Ishikawa (cell line): Measurements from ENCODE around the gene NPSR1.

Experiments used
- CEBPB ChIP-seq: IDR thresholded peaks from 2 replicates; pipeline ENCODE4 v1.6.1; 2012
- CREB1 ChIP-seq: IDR thresholded peaks from 2 replicates; pipeline ENCODE4 v1.6.1; 2012; ENCODE audit warnings: low read depth
- EGR1 ChIP-seq: IDR thresholded peaks from 2 replicates; pipeline ENCODE4 v1.6.1; 2012
- EP300 ChIP-seq: IDR thresholded peaks from 2 replicates; pipeline ENCODE4 v1.6.1; 2012; ENCODE audit warnings: borderline replicate concordance
- FOXM1 ChIP-seq: IDR thresholded peaks from 2 replicates; pipeline ENCODE4 v1.6.1; 2012; ENCODE audit warnings: low read depth, borderline replicate concordance
- NFIC ChIP-seq: IDR thresholded peaks from 2 replicates; pipeline ENCODE4 v1.6.1; 2012
- RAD21 ChIP-seq: IDR thresholded peaks from 2 replicates; pipeline ENCODE4 v1.6.1; 2012; ENCODE audit warnings: low read depth
- TAF1 ChIP-seq: IDR thresholded peaks from 2 replicates; pipeline ENCODE4 v1.6.1; 2012; ENCODE audit warnings: low read depth, mild to moderate bottlenecking
- TEAD4 ChIP-seq: IDR thresholded peaks from 2 replicates; pipeline ENCODE4 v1.6.1; 2012
- YY1 ChIP-seq: IDR thresholded peaks from 2 replicates; pipeline ENCODE4 v1.6.1; 2012; ENCODE audit warnings: low read depth
- TF ChIP-seq, protein P1 (sequence below): IDR thresholded peaks from 2 replicates; pipeline ENCODE4 v1.6.1; 2012
- TF ChIP-seq, protein P2 (sequence below): IDR thresholded peaks from 2 replicates; pipeline ENCODE4 v1.6.1; 2012; ENCODE audit warnings: low read depth, mild to moderate bottlenecking

DNA sequence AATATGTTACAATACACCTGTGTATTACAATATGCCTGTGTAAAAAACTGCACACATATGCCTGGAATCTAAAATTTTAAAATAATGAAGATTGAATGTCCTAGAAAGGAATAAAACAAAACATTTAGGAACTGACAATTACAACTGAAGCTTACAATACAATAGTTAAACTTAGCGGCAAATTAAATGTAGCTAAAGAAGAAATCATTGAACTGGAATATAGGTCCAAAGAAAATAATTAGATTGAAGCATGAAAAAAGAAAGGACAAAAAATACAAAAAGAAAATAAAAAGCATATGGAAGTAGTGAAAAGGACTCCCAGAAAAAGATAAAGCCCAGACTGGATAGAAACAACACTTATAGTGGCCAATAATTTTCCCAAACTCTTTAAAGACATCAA, 38.4 kb downstream of the NPSR1 start:
- no peak for TF ChIP-seq EP300
- no peak for TF ChIP-seq TAF1
- TF ChIP-seq, protein P1, sequence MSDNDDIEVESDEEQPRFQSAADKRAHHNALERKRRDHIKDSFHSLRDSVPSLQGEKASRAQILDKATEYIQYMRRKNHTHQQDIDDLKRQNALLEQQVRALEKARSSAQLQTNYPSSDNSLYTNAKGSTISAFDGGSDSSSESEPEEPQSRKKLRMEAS, result no peak
- no peak for TF ChIP-seq FOXM1
- no peak for TF ChIP-seq CEBPB
- TF ChIP-seq NFIC, result no peak
- TF ChIP-seq YY1, result no peak
- TF ChIP-seq RAD21, result no peak
- TF ChIP-seq, protein P2, sequence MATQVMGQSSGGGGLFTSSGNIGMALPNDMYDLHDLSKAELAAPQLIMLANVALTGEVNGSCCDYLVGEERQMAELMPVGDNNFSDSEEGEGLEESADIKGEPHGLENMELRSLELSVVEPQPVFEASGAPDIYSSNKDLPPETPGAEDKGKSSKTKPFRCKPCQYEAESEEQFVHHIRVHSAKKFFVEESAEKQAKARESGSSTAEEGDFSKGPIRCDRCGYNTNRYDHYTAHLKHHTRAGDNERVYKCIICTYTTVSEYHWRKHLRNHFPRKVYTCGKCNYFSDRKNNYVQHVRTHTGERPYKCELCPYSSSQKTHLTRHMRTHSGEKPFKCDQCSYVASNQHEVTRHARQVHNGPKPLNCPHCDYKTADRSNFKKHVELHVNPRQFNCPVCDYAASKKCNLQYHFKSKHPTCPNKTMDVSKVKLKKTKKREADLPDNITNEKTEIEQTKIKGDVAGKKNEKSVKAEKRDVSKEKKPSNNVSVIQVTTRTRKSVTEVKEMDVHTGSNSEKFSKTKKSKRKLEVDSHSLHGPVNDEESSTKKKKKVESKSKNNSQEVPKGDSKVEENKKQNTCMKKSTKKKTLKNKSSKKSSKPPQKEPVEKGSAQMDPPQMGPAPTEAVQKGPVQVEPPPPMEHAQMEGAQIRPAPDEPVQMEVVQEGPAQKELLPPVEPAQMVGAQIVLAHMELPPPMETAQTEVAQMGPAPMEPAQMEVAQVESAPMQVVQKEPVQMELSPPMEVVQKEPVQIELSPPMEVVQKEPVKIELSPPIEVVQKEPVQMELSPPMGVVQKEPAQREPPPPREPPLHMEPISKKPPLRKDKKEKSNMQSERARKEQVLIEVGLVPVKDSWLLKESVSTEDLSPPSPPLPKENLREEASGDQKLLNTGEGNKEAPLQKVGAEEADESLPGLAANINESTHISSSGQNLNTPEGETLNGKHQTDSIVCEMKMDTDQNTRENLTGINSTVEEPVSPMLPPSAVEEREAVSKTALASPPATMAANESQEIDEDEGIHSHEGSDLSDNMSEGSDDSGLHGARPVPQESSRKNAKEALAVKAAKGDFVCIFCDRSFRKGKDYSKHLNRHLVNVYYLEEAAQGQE, result no peak
- no peak for TF ChIP-seq CREB1
- TF ChIP-seq EGR1, result no peak
- TF ChIP-seq TEAD4, result no peak
